ENCODE measurements around the gene COG5.

The COG5 gene

GRCh38 chr7:107319724-107320228, 243.9 kb downstream of the COG5 start:
- TF ChIP-seq CTCF (IDR thresholded peaks at IDR 0.05; ENCODE audit: low read depth, low read length, missing control alignments): no peak
- H3K4me3 ChIP-seq (ENCODE audit: low read depth, low read length): no peak overlapping the region
- DNase-seq (ENCODE audit: low read depth): no peak

GRCh38 chr7:107318523-107319160, 245.1 kb downstream of the COG5 start:
- H3K4me3 ChIP-seq (ENCODE audit: low read depth, low read length): no peak overlapping the region
- DNase-seq (ENCODE audit: low read depth): no peak
- no peak for TF ChIP-seq CTCF (IDR thresholded peaks at IDR 0.05; ENCODE audit: low read depth, low read length, missing control alignments)

- H3K4me3 ChIP-seq (ENCODE audit: low read depth, low read length): no peak overlapping the region
- DNase-seq (ENCODE audit: low read depth): no peak
Measured at GRCh38 chr7:107315716-107316220, 248.0 kb downstream of the COG5 start.

GRCh38 chr7:107313355-107313754, 250.4 kb downstream of the COG5 start:
- no peak for TF ChIP-seq CTCF (IDR thresholded peaks at IDR 0.05; ENCODE audit: low read depth, low read length, missing control alignments)
- H3K4me3 ChIP-seq (ENCODE audit: low read depth, low read length): no peak overlapping the region
- no peak for DNase-seq (ENCODE audit: low read depth)

More at GRCh38 chr7:107315716-107316220, 248.0 kb downstream of the COG5 start:
- TF ChIP-seq CTCF (IDR thresholded peaks at IDR 0.05; ENCODE audit: low read depth, low read length, missing control alignments): no peak

- H3K4me3 ChIP-seq (ENCODE audit: low read depth, low read length): no peak overlapping the region
- DNase-seq (ENCODE audit: low read depth): no peak
- TF ChIP-seq CTCF (IDR thresholded peaks at IDR 0.05; ENCODE audit: low read depth, low read length, missing control alignments): no peak
Measured at GRCh38 chr7:107312418-107312817, 251.3 kb downstream of the COG5 start.

GRCh38 chr7:107309296-107309695, 254.4 kb downstream of the COG5 start:
- no peak overlapping the region for H3K4me3 ChIP-seq (ENCODE audit: low read depth, low read length)
- DNase-seq (ENCODE audit: low read depth): no peak
- TF ChIP-seq CTCF (IDR thresholded peaks at IDR 0.05; ENCODE audit: low read depth, low read length, missing control alignments): no peak

GRCh38 chr7:107304636-107305035, 259.1 kb downstream of the COG5 start:
- H3K4me3 ChIP-seq (ENCODE audit: low read depth, low read length): no peak overlapping the region
- no peak for DNase-seq (ENCODE audit: low read depth)
- no peak for TF ChIP-seq CTCF (IDR thresholded peaks at IDR 0.05; ENCODE audit: low read depth, low read length, missing control alignments)

Data from GM12864 (cell line).